Gastroesophageal sphincter (tissue), 4 donors: ENCODE data around the gene DRD4. TPM values are rescaled to one million over a fixed set of nuclear protein-coding genes. Genes with fewer than 3 reads are reported as not detected.

Source experiments
- ATAC-seq: fragments of 150-250 bp; one replicate; pipeline ENCODE4 v1.9.1; 2016; ENCODE audit warnings: mild to moderate bottlenecking, moderate library complexity
- H3K27ac ChIP-seq, 4 donors: fragments of 200-600 bp; sonication (generic) in 3 of 4; 1 replicate in 3 of 4; 2 replicates in 1 of 4; pipeline ENCODE4 v1.5.1; 2016 to 2019
- H3K27me3 ChIP-seq: fragments of 200-600 bp; sonication (generic); one replicate; pipeline ENCODE4 v1.5.1; 2019
- H3K36me3 ChIP-seq, 2 donors: fragments of 200-600 bp; sonication (generic); one replicate each; pipeline ENCODE4 v1.5.1; 2019; ENCODE audit warnings: control low read depth in 1 of 2
- H3K4me1 ChIP-seq, 3 donors: fragments of 200-600 bp; sonication (generic); 1 replicate in 2 of 3; 2 replicates in 1 of 3; pipeline ENCODE4 v1.5.1; 2016 to 2019; ENCODE audit warnings: control low read depth in 2 of 3
- H3K4me3 ChIP-seq, 2 donors: fragments of 200-600 bp; sonication (generic); one replicate each; pipeline ENCODE4 v1.5.1; 2019; ENCODE audit warnings: mild to moderate bottlenecking in 1 of 2, moderate library complexity in 1 of 2
- H3K9me3 ChIP-seq, 3 donors: fragments of 200-600 bp; sonication (generic); one replicate each; pipeline ENCODE4 v1.5.1; 2017 to 2019; ENCODE audit warnings: control low read depth in 2 of 3
- EP300 ChIP-seq: sonication (generic); formaldehyde crosslinking; IDR thresholded peaks from one replicate; pipeline ENCODE4 v1.6.1; 2017; ENCODE audit warnings: antibody characterized with exemption, mild to moderate bottlenecking
- POLR2A ChIP-seq, 2 donors: fragments of 450-650 bp; IDR thresholded peaks; one replicate each; pipeline ENCODE4 v1.6.1; 2017; ENCODE audit warnings: antibody characterized with exemption in 2 of 2, mild to moderate bottlenecking in 2 of 2, moderate library complexity in 1 of 2
- POLR2AphosphoS5 ChIP-seq: sonication (generic); formaldehyde crosslinking; IDR thresholded peaks from one replicate; pipeline ENCODE4 v1.6.1; 2017; ENCODE audit warnings: antibody characterized with exemption
- WGBS, 2 donors: methylation state at CpG; one replicate each; pipeline ENCODE4 v1.1.5; 2018; ENCODE audit warnings: low coverage in 1 of 2; 5-methylcytosine and 5-hydroxymethylcytosine counted together
- total RNA-seq, 4 donors: library from RNA; depleted of rRNA; stranded (reverse); fragments of >200 nt; gene quantifications; one replicate each; pipeline ENCODE4 v1.1.0, GENCODE V29; 2016
- TF ChIP-seq, protein P1 (sequence below), 4 experiments: fragments of 200-600 bp in 2 of 4; fragments of 450-650 bp in 2 of 4; sonication (generic) in 1 of 4; IDR thresholded peaks; one replicate each; pipeline ENCODE4 v1.5.1; 2017 to 2019; ENCODE audit warnings: antibody characterized with exemption in 4 of 4, mild to moderate bottlenecking in 2 of 4, moderate library complexity in 2 of 4

The DRD4 gene
- total RNA-seq, 4 donors from 2014 or later: 0.27 TPM; not detected in 3

DNA sequence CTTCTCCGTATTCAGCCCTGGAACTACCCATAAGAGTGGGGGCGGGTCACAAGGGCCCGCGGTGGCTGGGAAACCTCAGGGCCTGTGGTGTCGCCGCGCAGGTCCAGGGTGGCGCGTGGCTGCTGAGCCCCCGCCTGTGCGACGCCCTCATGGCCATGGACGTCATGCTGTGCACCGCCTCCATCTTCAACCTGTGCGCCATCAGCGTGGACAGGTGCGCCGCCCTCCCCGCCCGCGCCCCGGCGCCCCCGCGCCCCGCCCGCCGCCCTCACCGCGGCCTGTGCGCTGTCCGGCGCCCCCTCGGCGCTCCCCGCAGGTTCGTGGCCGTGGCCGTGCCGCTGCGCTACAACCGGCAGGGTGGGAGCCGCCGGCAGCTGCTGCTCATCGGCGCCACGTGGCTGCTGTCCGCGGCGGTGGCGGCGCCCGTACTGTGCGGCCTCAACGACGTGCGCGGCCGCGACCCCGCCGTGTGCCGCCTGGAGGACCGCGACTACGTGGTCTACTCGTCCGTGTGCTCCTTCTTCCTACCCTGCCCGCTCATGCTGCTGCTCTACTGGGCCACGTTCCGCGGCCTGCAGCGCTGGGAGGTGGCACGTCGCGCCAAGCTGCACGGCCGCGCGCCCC lies 2.4 kb downstream of the DRD4 start:
- ATAC-seq: no peak
- Histone ChIP-seq H3K36me3 (peaks cover 0 to 46% of the 10 kb centered on the region in 2 donors), H3K27me3 (peaks cover 43% of the 10 kb centered on the region), H3K9me3 (no peaks in the 10 kb centered on the region), H3K4me1 (peaks cover 0 to 42% (median 11%) of the 10 kb centered on the region in 3 donors), H3K4me3 (no peak overlapping the region), H3K27ac (no peak overlapping the region)
- 17 to 34% methylated on average over 1 to 9 of the region's 80 CpGs for WGBS, 2 donors
- TF ChIP-seq EP300 (no peak), POLR2AphosphoS5 (no peak), POLR2A (IDR thresholded peaks at IDR 0.05) (no peak)
- TF ChIP-seq, protein P1, sequence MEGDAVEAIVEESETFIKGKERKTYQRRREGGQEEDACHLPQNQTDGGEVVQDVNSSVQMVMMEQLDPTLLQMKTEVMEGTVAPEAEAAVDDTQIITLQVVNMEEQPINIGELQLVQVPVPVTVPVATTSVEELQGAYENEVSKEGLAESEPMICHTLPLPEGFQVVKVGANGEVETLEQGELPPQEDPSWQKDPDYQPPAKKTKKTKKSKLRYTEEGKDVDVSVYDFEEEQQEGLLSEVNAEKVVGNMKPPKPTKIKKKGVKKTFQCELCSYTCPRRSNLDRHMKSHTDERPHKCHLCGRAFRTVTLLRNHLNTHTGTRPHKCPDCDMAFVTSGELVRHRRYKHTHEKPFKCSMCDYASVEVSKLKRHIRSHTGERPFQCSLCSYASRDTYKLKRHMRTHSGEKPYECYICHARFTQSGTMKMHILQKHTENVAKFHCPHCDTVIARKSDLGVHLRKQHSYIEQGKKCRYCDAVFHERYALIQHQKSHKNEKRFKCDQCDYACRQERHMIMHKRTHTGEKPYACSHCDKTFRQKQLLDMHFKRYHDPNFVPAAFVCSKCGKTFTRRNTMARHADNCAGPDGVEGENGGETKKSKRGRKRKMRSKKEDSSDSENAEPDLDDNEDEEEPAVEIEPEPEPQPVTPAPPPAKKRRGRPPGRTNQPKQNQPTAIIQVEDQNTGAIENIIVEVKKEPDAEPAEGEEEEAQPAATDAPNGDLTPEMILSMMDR (IDR thresholded peaks at IDR 0.05): no peak

DNA sequence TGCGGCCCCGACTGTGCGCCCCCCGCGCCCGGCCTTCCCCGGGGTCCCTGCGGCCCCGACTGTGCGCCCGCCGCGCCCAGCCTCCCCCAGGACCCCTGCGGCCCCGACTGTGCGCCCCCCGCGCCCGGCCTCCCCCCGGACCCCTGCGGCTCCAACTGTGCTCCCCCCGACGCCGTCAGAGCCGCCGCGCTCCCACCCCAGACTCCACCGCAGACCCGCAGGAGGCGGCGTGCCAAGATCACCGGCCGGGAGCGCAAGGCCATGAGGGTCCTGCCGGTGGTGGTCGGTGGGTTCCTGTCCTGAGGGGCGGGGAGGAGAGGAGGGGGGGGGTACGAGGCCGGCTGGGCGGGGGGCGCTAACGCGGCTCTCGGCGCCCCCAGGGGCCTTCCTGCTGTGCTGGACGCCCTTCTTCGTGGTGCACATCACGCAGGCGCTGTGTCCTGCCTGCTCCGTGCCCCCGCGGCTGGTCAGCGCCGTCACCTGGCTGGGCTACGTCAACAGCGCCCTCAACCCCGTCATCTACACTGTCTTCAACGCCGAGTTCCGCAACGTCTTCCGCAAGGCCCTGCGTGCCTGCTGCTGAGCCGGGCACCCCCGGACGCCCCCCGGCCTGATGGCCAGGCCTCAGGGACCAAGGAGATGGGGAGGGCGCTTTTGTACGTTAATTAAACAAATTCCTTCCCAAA lies 3.1 kb downstream of the DRD4 start:
- 40 to 80% methylated on average over 2 of the region's 69 CpGs for WGBS, 2 donors
- no peaks in the 10 kb centered on the region for H3K9me3 ChIP-seq
- ATAC-seq: no peak

DNA sequence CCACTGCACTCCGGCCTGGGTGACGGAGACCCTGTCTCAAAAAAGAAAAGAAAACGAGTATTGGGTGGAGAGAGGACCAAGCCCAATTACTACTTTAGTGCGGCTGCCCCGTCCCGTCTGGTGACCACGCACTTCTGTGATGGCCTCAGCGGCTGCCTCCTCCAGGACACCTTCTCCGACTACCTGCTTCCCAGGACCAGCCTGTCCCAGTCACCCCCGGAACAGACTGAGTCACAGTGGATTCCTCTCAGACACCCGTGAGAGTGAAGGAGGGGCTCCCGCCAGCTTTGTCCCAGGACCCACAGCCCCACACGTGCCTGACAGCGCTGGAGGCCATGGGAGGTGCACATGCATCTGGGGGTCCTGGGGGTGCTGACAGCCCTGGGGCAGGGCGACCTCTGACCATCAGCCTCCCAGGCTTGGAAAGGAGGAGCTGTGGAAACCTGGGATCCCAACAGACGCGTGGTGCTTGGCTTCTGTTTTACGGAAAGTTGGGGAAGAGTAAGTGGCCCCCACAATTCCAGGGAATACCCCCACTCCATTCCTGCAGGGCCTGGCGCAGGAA lies 4.8 kb downstream of the DRD4 start:
- H3K36me3 ChIP-seq: peaks cover 0 to 63% of the 10 kb centered on the region in 2 donors
- WGBS, 2 donors: 85 to 100% methylated on average over 1 to 5 of the region's 19 CpGs
- no peak for ATAC-seq

More for the DNA sequence above, 3.1 kb downstream of the DRD4 start:
- Histone ChIP-seq H3K4me3 (no peak overlapping the region), H3K4me1 (peaks cover 0 to 42% (median 11%) of the 10 kb centered on the region in 3 donors), H3K27ac (no peak overlapping the region), H3K27me3 (peaks cover 43% of the 10 kb centered on the region), H3K36me3 (peaks cover 0 to 50% of the 10 kb centered on the region in 2 donors)
- TF ChIP-seq POLR2AphosphoS5: no peak
- no peak for TF ChIP-seq POLR2A (IDR thresholded peaks at IDR 0.05)
- TF ChIP-seq EP300: no peak
- TF ChIP-seq, protein P1 (IDR thresholded peaks at IDR 0.05): no peak

DNA sequence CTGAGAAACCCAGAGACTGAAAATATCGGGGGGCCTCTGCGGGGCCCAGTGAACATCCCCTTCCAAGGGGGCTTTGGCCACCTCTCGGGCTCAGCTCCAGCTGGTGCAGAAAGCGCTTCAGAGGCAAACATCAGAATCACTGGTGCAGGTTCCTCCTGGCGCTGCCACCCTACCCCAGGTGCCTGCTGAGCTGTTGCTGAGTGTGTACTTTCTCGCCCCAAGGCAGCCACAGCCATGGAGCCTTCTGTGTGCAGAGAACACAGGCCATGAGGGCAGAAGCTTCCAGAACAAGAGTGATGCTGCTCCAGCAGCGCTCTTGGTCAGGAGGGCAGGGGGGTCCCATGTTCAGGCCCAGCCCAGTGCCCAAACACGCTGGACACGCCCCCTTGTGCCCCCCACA lies 6.3 kb downstream of the DRD4 start:
- H3K36me3 ChIP-seq: peaks cover 0 to 70% of the 10 kb centered on the region in 2 donors
- 91 to 94% methylated on average over 4 to 5 of the region's 9 CpGs for WGBS, 2 donors
- no peak for ATAC-seq
- H3K9me3 ChIP-seq: no peaks in the 10 kb centered on the region
- peaks cover 21% of the 10 kb centered on the region for H3K27me3 ChIP-seq
- peaks cover 0 to 20% (median 0%) of the 10 kb centered on the region in 3 donors for H3K4me1 ChIP-seq
- H3K4me3 ChIP-seq: no peak overlapping the region
- TF ChIP-seq POLR2AphosphoS5: no peak
- TF ChIP-seq POLR2A (IDR thresholded peaks at IDR 0.05): no peak
- H3K27ac ChIP-seq: no peak overlapping the region

More for the DNA sequence above, 4.8 kb downstream of the DRD4 start:
- H3K9me3 ChIP-seq: no peaks in the 10 kb centered on the region
- H3K27ac ChIP-seq: no peak overlapping the region
- TF ChIP-seq POLR2A (IDR thresholded peaks at IDR 0.05) (no peak), EP300 (no peak), POLR2AphosphoS5 (no peak)
- TF ChIP-seq, protein P1 (IDR thresholded peaks at IDR 0.05): no peak
- H3K27me3 ChIP-seq: peaks cover 36% of the 10 kb centered on the region
- H3K4me1 ChIP-seq: peaks cover 0 to 35% (median 5%) of the 10 kb centered on the region in 3 donors
- H3K4me3 ChIP-seq: no peak overlapping the region

DNA sequence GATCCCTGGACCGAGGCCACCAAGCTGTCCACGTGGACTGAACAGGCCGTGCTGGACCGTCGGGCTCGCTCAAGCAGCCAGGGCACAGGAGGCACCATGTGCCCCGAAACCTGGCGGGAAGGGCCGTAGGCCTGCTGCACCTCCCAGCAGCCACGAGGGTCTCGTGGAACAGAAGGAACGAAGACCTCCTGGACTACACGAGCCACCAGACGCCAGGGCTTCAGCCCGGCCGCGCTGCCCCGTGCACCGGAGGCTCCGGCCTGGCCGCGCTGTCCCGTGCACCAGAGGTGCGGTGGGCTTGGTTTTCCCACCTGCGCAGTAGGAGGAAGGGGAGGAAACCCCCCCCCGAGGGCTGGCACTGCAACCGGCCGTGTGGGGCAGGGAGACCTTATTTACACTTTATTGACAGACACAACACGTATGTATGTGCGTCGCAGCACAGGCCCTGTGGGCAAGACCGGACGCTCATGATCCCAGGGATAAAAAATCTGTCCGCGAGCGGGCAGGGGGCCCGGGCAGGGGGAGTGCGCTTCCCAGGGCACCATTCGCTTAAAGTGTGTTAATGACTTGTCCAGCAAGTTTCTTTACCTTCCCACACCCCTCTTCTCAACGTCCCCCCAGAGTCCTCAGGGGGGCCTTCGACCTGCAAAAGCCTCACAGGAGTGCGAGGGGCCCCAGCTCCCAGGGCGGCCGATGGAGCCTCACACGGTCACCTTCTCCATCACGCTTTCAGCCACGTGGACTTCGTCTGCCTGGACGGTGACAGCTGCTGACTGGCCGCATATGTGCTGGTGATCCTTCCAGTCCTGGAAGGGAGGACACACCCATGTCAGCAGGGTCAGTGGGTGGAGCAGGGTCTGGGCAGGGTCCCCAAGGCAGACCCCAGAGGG lies 7.0 kb downstream of the DRD4 start:
- H3K27me3 ChIP-seq: peaks cover 14% of the 10 kb centered on the region
- WGBS, 2 donors: 77 to 80% methylated on average over 3 to 10 of the region's 50 CpGs
- ATAC-seq: no peak
- TF ChIP-seq POLR2A (IDR thresholded peaks at IDR 0.05) (no peak), EP300 (no peak), POLR2AphosphoS5 (no peak)
- TF ChIP-seq, protein P1 (IDR thresholded peaks at IDR 0.05): no peak
- no peaks in the 10 kb centered on the region for H3K9me3 ChIP-seq
- H3K4me1 ChIP-seq: peaks cover 0 to 13% (median 0%) of the 10 kb centered on the region in 3 donors
- no peak overlapping the region for H3K4me3 ChIP-seq
- H3K36me3 ChIP-seq: peaks cover 0 to 69% of the 10 kb centered on the region in 2 donors
- no peak overlapping the region for H3K27ac ChIP-seq
